OCI-LY7 (cell line): ENCODE results near the gene ADAMTS5. TPM values are rescaled to one million over a fixed set of nuclear protein-coding genes. Genes with fewer than 3 reads are reported as not detected.

Experiments used
- BruUV-seq: library from RNA; stranded (reverse); fragments of 400-500 nt; replicated peaks from 2 replicates; lab custom pipeline; 2021; lab: Mats Ljungman, UMichigan
- CTCF ChIA-PET: fragments of 300-600 bp; sonication (Branson Sonifier 250); formaldehyde crosslinking; loops from one replicate; lab custom pipeline; 2022; ENCODE audit warnings: antibody characterized with exemption; ENCODE audit not compliant: unreplicated experiment; lab: Charles Lee
- POLR2A ChIA-PET: fragments of 300-600 bp; sonication (Branson Sonifier 250); formaldehyde crosslinking; loops from one replicate; lab custom pipeline; 2022; ENCODE audit warnings: antibody characterized with exemption; lab: Charles Lee
- DNase-seq: peaks from one replicate; pipeline ENCODE4 v3.0.0-alpha.2; 2015; ENCODE audit warnings: low spot score
- H2AFZ ChIP-seq: fragments of 200-600 bp; sonication (generic), shearing (Covaris generic); 2 replicates; pipeline ENCODE4 v1.6.1; 2014; ENCODE audit warnings: mild to moderate bottlenecking, antibody characterized with exemption, low read length, moderate library complexity
- H3K27ac ChIP-seq: fragments of 200-600 bp; sonication (generic); 2 replicates; pipeline ENCODE4 v1.5.1; 2014; ENCODE audit warnings: mixed run types, low read depth, mild to moderate bottlenecking, moderate library complexity, low read length, inconsistent platforms; ENCODE audit not compliant: poor library complexity, severe bottlenecking
- H3K36me3 ChIP-seq: fragments of 200-600 bp; sonication (generic); 2 replicates; pipeline ENCODE4 v1.6.1; 2014; ENCODE audit warnings: mild to moderate bottlenecking, antibody characterized with exemption, low read length, moderate library complexity, mixed read lengths; ENCODE audit not compliant: insufficient read depth
- H3K4me1 ChIP-seq: fragments of 200-600 bp; sonication (generic); 2 replicates; pipeline ENCODE4 v1.5.1; 2014; ENCODE audit warnings: mild to moderate bottlenecking, low read length; ENCODE audit not compliant: insufficient read depth, poor library complexity, severe bottlenecking
- H3K4me2 ChIP-seq: fragments of 200-600 bp; sonication (generic); 2 replicates; pipeline ENCODE4 v1.6.1; 2014; ENCODE audit warnings: mild to moderate bottlenecking, low read length
- H3K4me3 ChIP-seq: fragments of 200-600 bp; sonication (generic); 2 replicates; pipeline ENCODE4 v1.5.1; 2014; ENCODE audit warnings: mild to moderate bottlenecking, low read depth, low read length; ENCODE audit not compliant: poor library complexity, severe bottlenecking
- H3K79me2 ChIP-seq: fragments of 200-600 bp; sonication (generic); 2 replicates; pipeline ENCODE4 v1.6.1; 2016; ENCODE audit warnings: low read depth, mild to moderate bottlenecking, low read length, moderate library complexity, mixed read lengths; ENCODE audit not compliant: insufficient read depth
- H3K9me2 ChIP-seq: fragments of 200-600 bp; sonication (generic); 2 replicates; pipeline ENCODE4 v1.6.1; 2016; ENCODE audit warnings: mild to moderate bottlenecking, low read length, mixed read lengths; ENCODE audit not compliant: insufficient read depth
- H3K9me3 ChIP-seq: fragments of 200-600 bp; sonication (generic); 2 replicates; pipeline ENCODE4 v1.6.1; 2014; ENCODE audit warnings: mild to moderate bottlenecking, mixed run types, low read length, mixed read lengths
- H4K20me1 ChIP-seq: fragments of 200-600 bp; sonication (generic); 2 replicates; pipeline ENCODE4 v1.6.1; 2014; ENCODE audit warnings: mild to moderate bottlenecking, antibody characterized with exemption, low read length, moderate library complexity, mixed read lengths; ENCODE audit not compliant: insufficient read depth
- EZH2phosphoT487 ChIP-seq: fragments of 200-600 bp; sonication (generic); IDR thresholded peaks from 2 replicates; pipeline ENCODE4 v1.6.1; 2018; ENCODE audit warnings: low read depth, borderline replicate concordance, mild to moderate bottlenecking, mixed run types, antibody characterized with exemption, low read length, moderate library complexity, mixed read lengths
- intact Hi-C: fragments of 100-400 bp; cut with micrococcal nuclease; formaldehyde crosslinking; loops from one replicate; pipeline ENCODE4 v1.10.0; 2022; ENCODE audit not compliant: unreplicated experiment
- total RNA-seq, 2 experiments: library from RNA; depleted of rRNA in 1 of 2; stranded (reverse); fragments of >200 nt in 1 of 2; shearing (Covaris generic) in 1 of 2; gene quantifications; 2 replicates each; pipeline ENCODE4 v1.2.3, GENCODE V29; 2014 to 2022
- TF ChIP-seq, protein P1 (sequence below): fragments of 200-600 bp; sonication (generic); conservative IDR thresholded peaks from 2 replicates; pipeline ENCODE4 v1.5.1; 2014; ENCODE audit warnings: mild to moderate bottlenecking, antibody characterized with exemption, low read length, moderate library complexity, mixed read lengths

Gene ADAMTS5
- total RNA-seq, 2 experiments from 2014 or later: not detected

- Histone ChIP-seq H4K20me1 (no peaks in the 10 kb centered on the region), H3K79me2 (no peaks in the 10 kb centered on the region), H2AFZ (no peak overlapping the region), H3K36me3 (no peaks in the 10 kb centered on the region), H3K4me2 (no peak overlapping the region), H3K4me3 (no peak overlapping the region), H3K4me1 (no peaks in the 10 kb centered on the region), H3K9me2 (no peaks in the 10 kb centered on the region), H3K27ac (no peak overlapping the region), H3K9me3 (no peaks in the 10 kb centered on the region)
- intact Hi-C loops: no loop called here
- CTCF ChIA-PET: no interaction called here
- TF ChIP-seq EZH2phosphoT487: no peak
- TF ChIP-seq, protein P1, sequence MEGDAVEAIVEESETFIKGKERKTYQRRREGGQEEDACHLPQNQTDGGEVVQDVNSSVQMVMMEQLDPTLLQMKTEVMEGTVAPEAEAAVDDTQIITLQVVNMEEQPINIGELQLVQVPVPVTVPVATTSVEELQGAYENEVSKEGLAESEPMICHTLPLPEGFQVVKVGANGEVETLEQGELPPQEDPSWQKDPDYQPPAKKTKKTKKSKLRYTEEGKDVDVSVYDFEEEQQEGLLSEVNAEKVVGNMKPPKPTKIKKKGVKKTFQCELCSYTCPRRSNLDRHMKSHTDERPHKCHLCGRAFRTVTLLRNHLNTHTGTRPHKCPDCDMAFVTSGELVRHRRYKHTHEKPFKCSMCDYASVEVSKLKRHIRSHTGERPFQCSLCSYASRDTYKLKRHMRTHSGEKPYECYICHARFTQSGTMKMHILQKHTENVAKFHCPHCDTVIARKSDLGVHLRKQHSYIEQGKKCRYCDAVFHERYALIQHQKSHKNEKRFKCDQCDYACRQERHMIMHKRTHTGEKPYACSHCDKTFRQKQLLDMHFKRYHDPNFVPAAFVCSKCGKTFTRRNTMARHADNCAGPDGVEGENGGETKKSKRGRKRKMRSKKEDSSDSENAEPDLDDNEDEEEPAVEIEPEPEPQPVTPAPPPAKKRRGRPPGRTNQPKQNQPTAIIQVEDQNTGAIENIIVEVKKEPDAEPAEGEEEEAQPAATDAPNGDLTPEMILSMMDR: no peak
- DNase-seq: no peak
- POLR2A ChIA-PET: no interaction called here
- BruUV-seq: no TSS peak
Observed at GRCh38 chr21:26946744-26947446, 20.0 kb downstream of the ADAMTS5 start.

- DNase-seq: no peak
- CTCF ChIA-PET: no interaction called here
- Histone ChIP-seq H3K79me2 (no peaks in the 10 kb centered on the region), H2AFZ (no peak overlapping the region), H3K9me3 (no peaks in the 10 kb centered on the region), H3K36me3 (no peaks in the 10 kb centered on the region), H4K20me1 (no peaks in the 10 kb centered on the region), H3K4me1 (no peaks in the 10 kb centered on the region), H3K27ac (no peak overlapping the region), H3K4me2 (no peak overlapping the region), H3K9me2 (no peaks in the 10 kb centered on the region), H3K4me3 (no peak overlapping the region)
- no TSS peak for BruUV-seq
- POLR2A ChIA-PET: no interaction called here
- TF ChIP-seq EZH2phosphoT487: no peak
- TF ChIP-seq, protein P1: no peak
- intact Hi-C loops: no loop called here
Observed at GRCh38 chr21:26945916-26946675, 20.8 kb downstream of the ADAMTS5 start.

- Histone ChIP-seq H3K4me2 (no peak overlapping the region), H4K20me1 (no peaks in the 10 kb centered on the region)
- POLR2A ChIA-PET: no interaction called here
Observed at GRCh38 chr21:26943921-26944320, 23.0 kb downstream of the ADAMTS5 start.

More at GRCh38 chr21:26943921-26944320, 23.0 kb downstream of the ADAMTS5 start:
- Histone ChIP-seq H3K27ac (no peak overlapping the region), H3K4me3 (no peak overlapping the region), H3K4me1 (no peaks in the 10 kb centered on the region), H3K79me2 (no peaks in the 10 kb centered on the region), H2AFZ (no peak overlapping the region), H3K36me3 (no peaks in the 10 kb centered on the region), H3K9me2 (no peaks in the 10 kb centered on the region), H3K9me3 (no peaks in the 10 kb centered on the region)
- BruUV-seq: no TSS peak
- intact Hi-C loops: no loop called here
- CTCF ChIA-PET: no interaction called here
- no peak for TF ChIP-seq EZH2phosphoT487
- TF ChIP-seq, protein P1: no peak
- DNase-seq: no peak
